Tibial artery (tissue), 4 donors: Measurements from ENCODE around the gene PGAP3.

Experiments
- DNase-seq, 2 donors: peaks; one replicate each; pipeline ENCODE4 v3.0.0-alpha.2; 2019
- H3K27ac ChIP-seq, 2 donors: fragments of 200-600 bp; sonication (generic) in 1 of 2; 1 replicate in 1 of 2; 2 replicates in 1 of 2; pipeline ENCODE4 v1.5.1; 2018 to 2019; ENCODE audit warnings: mild to moderate bottlenecking in 1 of 2
- H3K27me3 ChIP-seq, 2 donors: fragments of 200-600 bp; sonication (generic) in 1 of 2; one replicate each; pipeline versions ENCODE4 v1.5.1 to v1.6.0; 2016 to 2019
- H3K36me3 ChIP-seq, 3 donors: fragments of 200-600 bp; sonication (generic) in 2 of 3; one replicate each; pipeline ENCODE4 v1.5.1; 2016 to 2019; ENCODE audit warnings: mild to moderate bottlenecking in 2 of 3
- H3K4me1 ChIP-seq, 4 donors: fragments of 200-600 bp; sonication (generic) in 2 of 4; 1 replicate in 3 of 4; 2 replicates in 1 of 4; pipeline ENCODE4 v1.5.1; 2016 to 2019
- H3K4me3 ChIP-seq, 2 donors: fragments of 200-600 bp; sonication (generic) in 1 of 2; 1 replicate in 1 of 2; 2 replicates in 1 of 2; pipeline ENCODE4 v1.5.1; 2018 to 2019; ENCODE audit warnings: mild to moderate bottlenecking in 2 of 2
- H3K9me3 ChIP-seq, 3 donors: fragments of 200-600 bp; sonication (generic) in 1 of 3; one replicate each; pipeline ENCODE4 v1.5.1; 2016 to 2019
- intact Hi-C: fragments of 100-400 bp; cut with DNase I; formaldehyde crosslinking; loops from one replicate; pipeline ENCODE4 v1.15.0; 2023; ENCODE audit warnings: low total_unique reads
- TF ChIP-seq, protein P1 (sequence below), 2 experiments: fragments of 200-600 bp in 1 of 2; fragments of 450-650 bp in 1 of 2; IDR thresholded peaks; one replicate each; pipeline ENCODE4 v1.5.1; 2017 to 2019; ENCODE audit warnings: antibody characterized with exemption in 2 of 2, mild to moderate bottlenecking in 1 of 2, moderate library complexity in 1 of 2

PGAP3 gene

DNA sequence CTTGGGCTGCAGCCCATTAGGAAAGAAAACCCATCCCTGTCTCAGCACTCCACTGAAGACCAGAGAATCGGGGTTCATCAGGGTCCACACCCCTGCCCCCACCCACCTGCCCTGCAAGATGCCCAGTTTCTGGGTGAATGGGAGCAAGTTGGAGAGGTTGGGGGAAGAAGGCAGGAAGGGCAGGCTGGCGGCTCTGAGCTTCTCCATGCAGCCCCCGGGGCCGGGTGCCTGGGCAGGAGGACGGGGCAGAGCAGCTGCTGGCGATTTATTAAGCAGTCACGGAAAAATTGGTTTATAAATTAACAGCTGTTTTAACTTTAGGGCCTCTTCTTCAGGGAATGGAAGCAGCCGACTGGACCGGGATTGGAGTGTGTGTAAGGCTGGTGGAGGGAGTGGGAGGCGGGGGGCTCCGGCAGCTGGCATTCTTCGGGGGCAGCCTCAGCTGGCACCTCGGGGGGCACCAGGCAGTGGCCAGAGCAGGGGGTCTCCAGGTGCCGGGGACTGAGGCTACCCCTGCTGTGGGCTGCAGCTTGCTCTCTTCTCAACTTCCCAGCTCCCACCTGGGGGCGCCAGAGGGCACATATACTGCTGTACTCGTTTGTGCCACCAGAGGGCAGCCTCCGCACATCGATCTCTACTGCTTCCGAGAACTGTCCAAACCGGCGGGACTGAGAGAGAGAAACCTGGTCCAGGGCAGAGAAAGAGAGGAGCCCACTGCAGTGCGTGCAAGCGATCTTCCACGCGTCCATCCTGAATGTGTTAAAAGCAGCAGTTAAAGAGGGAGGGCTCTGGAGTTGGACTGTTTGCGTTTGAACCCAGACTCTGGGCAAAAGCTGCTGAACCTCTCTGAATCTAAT is 66.1 kb downstream of the PGAP3 start:
- peaks cover 2 to 46% of the 10 kb centered on the region in 2 donors for H3K27me3 ChIP-seq
- no peak overlapping the region for H3K4me3 ChIP-seq
- DNase-seq, result peak; percentile 85 to 91
- TF ChIP-seq, protein P1, sequence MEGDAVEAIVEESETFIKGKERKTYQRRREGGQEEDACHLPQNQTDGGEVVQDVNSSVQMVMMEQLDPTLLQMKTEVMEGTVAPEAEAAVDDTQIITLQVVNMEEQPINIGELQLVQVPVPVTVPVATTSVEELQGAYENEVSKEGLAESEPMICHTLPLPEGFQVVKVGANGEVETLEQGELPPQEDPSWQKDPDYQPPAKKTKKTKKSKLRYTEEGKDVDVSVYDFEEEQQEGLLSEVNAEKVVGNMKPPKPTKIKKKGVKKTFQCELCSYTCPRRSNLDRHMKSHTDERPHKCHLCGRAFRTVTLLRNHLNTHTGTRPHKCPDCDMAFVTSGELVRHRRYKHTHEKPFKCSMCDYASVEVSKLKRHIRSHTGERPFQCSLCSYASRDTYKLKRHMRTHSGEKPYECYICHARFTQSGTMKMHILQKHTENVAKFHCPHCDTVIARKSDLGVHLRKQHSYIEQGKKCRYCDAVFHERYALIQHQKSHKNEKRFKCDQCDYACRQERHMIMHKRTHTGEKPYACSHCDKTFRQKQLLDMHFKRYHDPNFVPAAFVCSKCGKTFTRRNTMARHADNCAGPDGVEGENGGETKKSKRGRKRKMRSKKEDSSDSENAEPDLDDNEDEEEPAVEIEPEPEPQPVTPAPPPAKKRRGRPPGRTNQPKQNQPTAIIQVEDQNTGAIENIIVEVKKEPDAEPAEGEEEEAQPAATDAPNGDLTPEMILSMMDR (IDR thresholded peaks at IDR 0.05), result peak; percentile 99 to 100
- H3K4me1 ChIP-seq, result peaks cover 0 to 45% (median 16%) of the 10 kb centered on the region in 4 donors
- no peak overlapping the region for H3K27ac ChIP-seq
- no peaks in the 10 kb centered on the region for H3K9me3 ChIP-seq
- intact Hi-C loops, result loop anchor here (1.0 to 5.0 kb wide), 2 partner anchors 111 to 133 kb away; partner anchors contain the start of gene MIEN1
- H3K36me3 ChIP-seq, result no peaks in the 10 kb centered on the region
